GM12801 (cell line): ENCODE measurements around the gene PAPOLG.

Source experiments
- TF ChIP-seq, protein P1 (sequence below): IDR thresholded peaks from one replicate; pipeline ENCODE4 v1.5.1; 2011; ENCODE audit warnings: control low read depth; ENCODE audit not compliant: insufficient read length; ENCODE audit errors: extremely low read depth

Gene PAPOLG

GRCh38 chr2:60745330-60745729 lies 10.7 kb upstream of the PAPOLG start:
- TF ChIP-seq, protein P1, sequence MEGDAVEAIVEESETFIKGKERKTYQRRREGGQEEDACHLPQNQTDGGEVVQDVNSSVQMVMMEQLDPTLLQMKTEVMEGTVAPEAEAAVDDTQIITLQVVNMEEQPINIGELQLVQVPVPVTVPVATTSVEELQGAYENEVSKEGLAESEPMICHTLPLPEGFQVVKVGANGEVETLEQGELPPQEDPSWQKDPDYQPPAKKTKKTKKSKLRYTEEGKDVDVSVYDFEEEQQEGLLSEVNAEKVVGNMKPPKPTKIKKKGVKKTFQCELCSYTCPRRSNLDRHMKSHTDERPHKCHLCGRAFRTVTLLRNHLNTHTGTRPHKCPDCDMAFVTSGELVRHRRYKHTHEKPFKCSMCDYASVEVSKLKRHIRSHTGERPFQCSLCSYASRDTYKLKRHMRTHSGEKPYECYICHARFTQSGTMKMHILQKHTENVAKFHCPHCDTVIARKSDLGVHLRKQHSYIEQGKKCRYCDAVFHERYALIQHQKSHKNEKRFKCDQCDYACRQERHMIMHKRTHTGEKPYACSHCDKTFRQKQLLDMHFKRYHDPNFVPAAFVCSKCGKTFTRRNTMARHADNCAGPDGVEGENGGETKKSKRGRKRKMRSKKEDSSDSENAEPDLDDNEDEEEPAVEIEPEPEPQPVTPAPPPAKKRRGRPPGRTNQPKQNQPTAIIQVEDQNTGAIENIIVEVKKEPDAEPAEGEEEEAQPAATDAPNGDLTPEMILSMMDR = no peak

DNA sequence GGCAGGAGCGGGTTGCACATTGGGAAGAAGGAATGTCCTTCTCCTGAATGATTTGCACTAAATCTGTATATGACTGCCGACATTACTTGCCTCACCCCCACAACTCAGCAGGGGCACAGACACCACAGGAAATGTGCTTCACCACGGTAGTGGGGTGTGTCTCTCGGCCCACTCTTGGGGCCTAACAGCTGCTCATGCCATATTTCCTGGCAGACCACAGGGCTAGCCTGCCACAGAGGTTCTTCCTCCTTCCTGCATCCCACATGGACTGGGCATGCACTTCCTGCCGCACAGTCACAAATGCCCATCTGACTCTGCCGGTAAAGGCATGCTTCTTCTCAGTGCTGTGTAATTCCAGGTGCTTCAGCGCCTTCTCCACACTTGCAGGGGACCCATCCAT lies 10.3 kb upstream of the PAPOLG start:
- TF ChIP-seq, protein P1 = no peak

GRCh38 chr2:60746318-60746717 lies 9.8 kb upstream of the PAPOLG start:
- TF ChIP-seq, protein P1 = no peak

- TF ChIP-seq, protein P1 = no peak
Measured at GRCh38 chr2:60759654-60760053, 3.6 kb downstream of the PAPOLG start.

- TF ChIP-seq, protein P1 = no peak
Measured at GRCh38 chr2:60764736-60765534, 8.9 kb downstream of the PAPOLG start.

DNA sequence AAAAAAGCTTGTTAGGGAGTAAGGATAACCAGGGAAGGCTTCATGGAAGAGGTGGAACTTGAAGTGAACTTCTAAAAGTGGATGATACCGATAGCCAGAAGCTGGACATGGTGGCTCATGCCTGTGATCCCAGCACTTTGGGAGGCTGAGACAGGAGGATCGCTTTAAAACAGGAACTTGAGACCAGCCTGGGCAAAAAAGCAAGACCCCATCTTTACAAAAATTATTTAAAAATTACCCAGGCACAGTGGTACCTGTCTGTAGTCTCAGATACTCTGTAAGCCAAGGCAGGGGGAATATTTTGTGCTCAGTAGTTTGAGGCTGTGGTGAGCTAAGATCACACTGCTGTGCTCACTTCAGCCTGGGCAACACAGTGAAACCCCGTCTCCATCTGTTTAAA lies 10.2 kb downstream of the PAPOLG start:
- TF ChIP-seq, protein P1 = no peak

DNA sequence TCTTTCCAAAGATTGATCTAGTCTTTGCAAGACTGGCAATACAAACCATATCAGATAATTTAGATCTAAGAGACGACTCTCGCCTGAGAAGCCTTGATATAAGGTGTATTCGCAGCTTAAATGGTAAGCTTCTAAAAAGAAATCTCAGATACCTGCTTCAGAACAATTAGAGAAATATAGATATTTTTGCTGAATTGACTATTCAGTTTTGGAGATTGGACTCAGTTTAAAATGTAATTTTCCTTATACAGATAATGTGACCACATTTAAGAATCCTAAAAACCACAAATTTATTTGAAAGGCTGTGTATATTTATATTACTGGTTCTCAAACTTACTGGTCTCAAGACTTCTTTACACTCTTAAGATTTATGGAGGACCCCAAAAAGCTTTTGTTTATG lies 15.4 kb downstream of the PAPOLG start:
- TF ChIP-seq, protein P1 = no peak
